ENCODE data around the gene SLC25A5.
"Not testable (repeated sequence)": the region's sequence is repeated elsewhere in the genome, so short reads cannot be mapped to it uniquely, and the experiment has no call there.

Gene SLC25A5

DNA sequence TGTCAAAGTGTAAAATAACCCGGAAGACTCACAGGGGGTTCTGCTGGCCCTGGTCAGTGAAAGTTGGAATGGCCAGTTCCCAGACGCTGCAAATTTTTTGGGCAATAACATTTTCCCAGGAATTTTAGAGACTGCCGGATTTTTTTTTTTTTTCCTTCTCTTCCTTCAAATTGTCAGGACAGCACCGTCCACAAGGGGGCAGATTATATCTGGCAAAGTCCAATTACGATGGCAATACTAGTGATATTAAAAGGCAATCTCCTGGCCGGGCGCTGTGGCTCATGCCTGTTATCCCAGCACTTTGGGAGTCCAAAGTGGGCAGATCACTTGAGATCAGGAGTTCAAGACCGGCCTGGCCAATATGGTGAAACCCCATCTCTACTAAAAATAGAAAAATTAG lies 20.5 kb downstream of the SLC25A5 start:
- Histone ChIP-seq H3K36me3 (ENCODE audit: low read length) (no peaks in the 10 kb centered on the region), H3K4me3 (ENCODE audit: insufficient read depth, low read length, poor library complexity, severe bottlenecking) (no peak overlapping the region), H3K9me2 (replicated peaks; ENCODE audit: insufficient read depth, low read length) (no peaks in the 10 kb centered on the region), H3F3A (ENCODE audit: insufficient read depth) (no peaks in the 10 kb centered on the region), H3K9me3 (ENCODE audit: insufficient read depth, low read length) (no peaks in the 10 kb centered on the region), H3K79me2 (ENCODE audit: insufficient read depth, low read length) (no peaks in the 10 kb centered on the region), H3K4me2 (ENCODE audit: low read depth, low read length, poor library complexity, severe bottlenecking) (no peak overlapping the region), H3K27ac (ENCODE audit: low read depth, low read length) (no peak overlapping the region), H3K27me3 (ENCODE audit: low read length) (no peaks in the 10 kb centered on the region), H4K20me1 (ENCODE audit: low read depth, low read length) (no peaks in the 10 kb centered on the region), H3K9ac (ENCODE audit: low read length) (no peak overlapping the region), H2AFZ (ENCODE audit: low read depth, low read length, severe bottlenecking) (no peak overlapping the region)
- TF ChIP-seq EZH2phosphoT487 (conservative IDR thresholded peaks at IDR 0.05; ENCODE audit: low read length): no peak
- TF ChIP-seq, protein P1, sequence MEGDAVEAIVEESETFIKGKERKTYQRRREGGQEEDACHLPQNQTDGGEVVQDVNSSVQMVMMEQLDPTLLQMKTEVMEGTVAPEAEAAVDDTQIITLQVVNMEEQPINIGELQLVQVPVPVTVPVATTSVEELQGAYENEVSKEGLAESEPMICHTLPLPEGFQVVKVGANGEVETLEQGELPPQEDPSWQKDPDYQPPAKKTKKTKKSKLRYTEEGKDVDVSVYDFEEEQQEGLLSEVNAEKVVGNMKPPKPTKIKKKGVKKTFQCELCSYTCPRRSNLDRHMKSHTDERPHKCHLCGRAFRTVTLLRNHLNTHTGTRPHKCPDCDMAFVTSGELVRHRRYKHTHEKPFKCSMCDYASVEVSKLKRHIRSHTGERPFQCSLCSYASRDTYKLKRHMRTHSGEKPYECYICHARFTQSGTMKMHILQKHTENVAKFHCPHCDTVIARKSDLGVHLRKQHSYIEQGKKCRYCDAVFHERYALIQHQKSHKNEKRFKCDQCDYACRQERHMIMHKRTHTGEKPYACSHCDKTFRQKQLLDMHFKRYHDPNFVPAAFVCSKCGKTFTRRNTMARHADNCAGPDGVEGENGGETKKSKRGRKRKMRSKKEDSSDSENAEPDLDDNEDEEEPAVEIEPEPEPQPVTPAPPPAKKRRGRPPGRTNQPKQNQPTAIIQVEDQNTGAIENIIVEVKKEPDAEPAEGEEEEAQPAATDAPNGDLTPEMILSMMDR (IDR thresholded peaks at IDR 0.05; ENCODE audit: insufficient read depth, low read length, poor library complexity, severe bottlenecking): peak; percentile 50

DNA sequence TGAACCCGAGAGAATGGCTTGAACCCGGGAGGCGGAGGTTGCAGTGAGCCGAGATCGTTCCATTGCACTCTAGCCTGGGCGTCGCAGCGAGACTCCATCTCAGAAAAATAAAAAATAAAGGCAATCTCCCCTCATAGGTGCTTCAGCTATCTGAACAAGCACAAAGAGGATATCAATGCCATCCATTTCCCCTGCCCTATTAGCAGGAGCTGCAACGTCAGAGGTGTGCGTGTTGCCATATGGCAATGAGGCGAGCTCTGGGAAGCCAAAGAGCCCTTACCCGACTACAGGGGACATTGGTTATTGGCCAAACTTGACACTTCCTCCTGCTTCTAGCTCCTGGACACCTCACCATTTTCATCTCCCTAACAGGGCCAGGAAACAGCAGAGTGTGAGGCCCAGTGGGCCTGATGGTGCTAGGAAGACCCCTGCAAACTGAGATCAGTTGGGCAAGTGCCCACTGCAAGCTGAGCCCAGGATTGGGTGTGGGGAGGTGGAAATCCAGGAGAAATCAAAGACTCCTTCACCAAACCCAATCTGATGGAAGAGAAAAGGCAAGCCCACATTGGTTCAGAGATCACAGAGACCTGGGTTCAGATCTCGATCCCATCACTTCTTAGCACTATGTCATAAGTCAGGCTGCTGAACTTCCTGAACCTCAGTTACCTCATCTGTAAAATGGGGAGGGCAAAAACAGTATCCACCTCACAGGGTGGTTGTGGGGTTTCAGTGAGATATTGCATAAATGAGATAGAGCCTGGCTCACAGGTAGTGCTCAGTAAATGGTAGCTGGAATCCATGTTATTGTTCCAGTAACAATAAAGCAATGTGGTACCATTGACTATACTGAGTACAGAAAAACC lies 21.2 kb downstream of the SLC25A5 start:
- TF ChIP-seq, protein P1 (IDR thresholded peaks at IDR 0.05; ENCODE audit: insufficient read depth, low read length, poor library complexity, severe bottlenecking): no peak
- TF ChIP-seq EZH2phosphoT487 (conservative IDR thresholded peaks at IDR 0.05; ENCODE audit: low read length): no peak
- H3K36me3 ChIP-seq (ENCODE audit: low read length): no peaks in the 10 kb centered on the region
- H3K9me2 ChIP-seq (replicated peaks; ENCODE audit: insufficient read depth, low read length): no peaks in the 10 kb centered on the region
- H3K27ac ChIP-seq (ENCODE audit: low read depth, low read length): no peak overlapping the region
- H3K4me3 ChIP-seq (ENCODE audit: insufficient read depth, low read length, poor library complexity, severe bottlenecking): no peak overlapping the region
- no peaks in the 10 kb centered on the region for H3F3A ChIP-seq (ENCODE audit: insufficient read depth)
- no peak overlapping the region for H2AFZ ChIP-seq (ENCODE audit: low read depth, low read length, severe bottlenecking)
- H3K9ac ChIP-seq (ENCODE audit: low read length): no peak overlapping the region
- no peaks in the 10 kb centered on the region for H4K20me1 ChIP-seq (ENCODE audit: low read depth, low read length)
- no peaks in the 10 kb centered on the region for H3K79me2 ChIP-seq (ENCODE audit: insufficient read depth, low read length)
- H3K9me3 ChIP-seq (ENCODE audit: insufficient read depth, low read length): no peaks in the 10 kb centered on the region
- no peak overlapping the region for H3K4me2 ChIP-seq (ENCODE audit: low read depth, low read length, poor library complexity, severe bottlenecking)
- no peaks in the 10 kb centered on the region for H3K27me3 ChIP-seq (ENCODE audit: low read length)

DNA sequence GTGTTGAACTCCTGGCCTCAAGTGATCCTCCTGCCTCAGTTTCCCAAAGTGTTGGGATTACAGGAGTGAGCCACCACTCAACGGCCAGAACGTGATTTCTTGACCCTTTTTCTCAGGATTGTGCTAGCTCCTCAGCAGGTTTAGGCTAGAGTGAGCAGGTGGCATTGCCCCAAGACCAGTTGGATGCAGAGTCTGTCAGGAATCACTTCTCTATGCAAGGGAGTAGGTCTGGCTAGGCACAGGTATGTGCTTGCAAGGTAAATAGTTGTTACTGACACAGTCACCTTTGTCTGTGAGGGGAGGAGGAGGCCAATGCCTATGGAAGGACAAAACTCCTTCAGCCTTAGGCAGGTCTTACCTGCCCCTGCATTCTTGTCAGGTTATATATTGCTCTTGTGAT lies 24.2 kb downstream of the SLC25A5 start:
- H3K79me2 ChIP-seq (ENCODE audit: insufficient read depth, low read length): no peaks in the 10 kb centered on the region
- no peak overlapping the region for H3K9ac ChIP-seq (ENCODE audit: low read length)
- no peak overlapping the region for H3K27ac ChIP-seq (ENCODE audit: low read depth, low read length)
- H3K36me3 ChIP-seq (ENCODE audit: low read length): no peaks in the 10 kb centered on the region
- no peak overlapping the region for H3K4me2 ChIP-seq (ENCODE audit: low read depth, low read length, poor library complexity, severe bottlenecking)
- H3K9me2 ChIP-seq (replicated peaks; ENCODE audit: insufficient read depth, low read length): no peaks in the 10 kb centered on the region
- no peaks in the 10 kb centered on the region for H3K27me3 ChIP-seq (ENCODE audit: low read length)
- no peak overlapping the region for H2AFZ ChIP-seq (ENCODE audit: low read depth, low read length, severe bottlenecking)
- H3K4me3 ChIP-seq (ENCODE audit: insufficient read depth, low read length, poor library complexity, severe bottlenecking): no peak overlapping the region
- no peaks in the 10 kb centered on the region for H4K20me1 ChIP-seq (ENCODE audit: low read depth, low read length)
- TF ChIP-seq, protein P1 (IDR thresholded peaks at IDR 0.05; ENCODE audit: insufficient read depth, low read length, poor library complexity, severe bottlenecking): no peak
- no peak for TF ChIP-seq EZH2phosphoT487 (conservative IDR thresholded peaks at IDR 0.05; ENCODE audit: low read length)
- no peaks in the 10 kb centered on the region for H3F3A ChIP-seq (ENCODE audit: insufficient read depth)
- no peaks in the 10 kb centered on the region for H3K9me3 ChIP-seq (ENCODE audit: insufficient read depth, low read length)

DNA sequence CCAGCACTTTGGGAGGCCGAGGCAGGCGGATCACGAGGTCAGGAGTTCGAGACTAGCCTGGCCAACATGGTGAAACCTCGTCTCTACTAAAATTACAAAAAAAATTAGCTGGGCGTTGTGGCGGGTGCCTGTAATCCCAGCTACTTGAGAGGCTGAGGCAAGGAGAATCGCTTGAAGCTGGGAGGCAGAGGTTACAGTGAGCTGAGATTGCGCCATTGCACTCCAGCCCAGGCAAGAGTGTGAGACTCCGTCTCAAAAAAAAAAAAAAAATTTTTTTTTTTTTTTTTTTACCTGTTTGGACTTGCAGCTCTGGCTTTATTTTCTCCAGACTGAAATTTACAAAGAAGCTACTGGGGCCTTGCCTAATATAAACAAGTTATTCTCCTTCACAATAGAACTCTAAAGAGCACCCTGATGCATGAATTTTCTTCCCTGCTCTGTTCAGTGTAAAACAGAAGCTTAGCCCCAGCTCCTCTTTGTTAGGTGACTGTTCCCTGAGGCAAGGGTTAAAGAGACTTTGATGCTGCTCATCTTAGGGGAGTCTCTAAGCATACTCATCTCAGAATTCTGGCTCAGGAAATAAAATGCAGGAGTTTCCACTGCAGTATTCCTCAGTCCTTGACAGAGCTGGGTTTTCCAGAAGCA lies 25.7 kb downstream of the SLC25A5 start:
- H3K27me3 ChIP-seq (ENCODE audit: low read length); H4K20me1 ChIP-seq (ENCODE audit: low read depth, low read length); H3K9me3 ChIP-seq (ENCODE audit: insufficient read depth, low read length); H3K4me3 ChIP-seq (ENCODE audit: insufficient read depth, low read length, poor library complexity, severe bottlenecking); H3K9ac ChIP-seq (ENCODE audit: low read length); H2AFZ ChIP-seq (ENCODE audit: low read depth, low read length, severe bottlenecking); H3K36me3 ChIP-seq (ENCODE audit: low read length); H3K79me2 ChIP-seq (ENCODE audit: insufficient read depth, low read length); H3F3A ChIP-seq (ENCODE audit: insufficient read depth); H3K27ac ChIP-seq (ENCODE audit: low read depth, low read length); H3K9me2 ChIP-seq (replicated peaks; ENCODE audit: insufficient read depth, low read length); H3K4me2 ChIP-seq (ENCODE audit: low read depth, low read length, poor library complexity, severe bottlenecking): not testable (repeated sequence)
